ENCODE data around the gene LHFPL4. TPM values are rescaled to one million over a fixed set of nuclear protein-coding genes. Genes with fewer than 3 reads are reported as not detected.

Gene LHFPL4
- total RNA-seq, 4 donors from 2014 or later = 0.13 to 0.17 (median 0.17) TPM; not detected in 1

GRCh38 chr3:9491506-9491905 lies 62.1 kb downstream of the LHFPL4 start:
- H3K4me3 ChIP-seq = no peak overlapping the region
- WGBS = 54% methylated on average over 3 of the region's 3 CpGs
- intact Hi-C loops (cut with DNase I) = no loop called here

GRCh38 chr3:9485248-9485647 lies 68.4 kb downstream of the LHFPL4 start:
- Histone ChIP-seq H3K4me1 (no peaks in the 10 kb centered on the region), H3K9me3 (peaks cover 0 to 8% (median 3%) of the 10 kb centered on the region in 4 donors), H3K36me3 (peaks cover 3 to 42% (median 28%) of the 10 kb centered on the region in 4 donors), H3K4me3 (no peak overlapping the region), H3K27me3 (no peaks in the 10 kb centered on the region), H3K27ac (replicated peaks in 1 of 4) (no peak overlapping the region)
- TF ChIP-seq, protein P1, sequence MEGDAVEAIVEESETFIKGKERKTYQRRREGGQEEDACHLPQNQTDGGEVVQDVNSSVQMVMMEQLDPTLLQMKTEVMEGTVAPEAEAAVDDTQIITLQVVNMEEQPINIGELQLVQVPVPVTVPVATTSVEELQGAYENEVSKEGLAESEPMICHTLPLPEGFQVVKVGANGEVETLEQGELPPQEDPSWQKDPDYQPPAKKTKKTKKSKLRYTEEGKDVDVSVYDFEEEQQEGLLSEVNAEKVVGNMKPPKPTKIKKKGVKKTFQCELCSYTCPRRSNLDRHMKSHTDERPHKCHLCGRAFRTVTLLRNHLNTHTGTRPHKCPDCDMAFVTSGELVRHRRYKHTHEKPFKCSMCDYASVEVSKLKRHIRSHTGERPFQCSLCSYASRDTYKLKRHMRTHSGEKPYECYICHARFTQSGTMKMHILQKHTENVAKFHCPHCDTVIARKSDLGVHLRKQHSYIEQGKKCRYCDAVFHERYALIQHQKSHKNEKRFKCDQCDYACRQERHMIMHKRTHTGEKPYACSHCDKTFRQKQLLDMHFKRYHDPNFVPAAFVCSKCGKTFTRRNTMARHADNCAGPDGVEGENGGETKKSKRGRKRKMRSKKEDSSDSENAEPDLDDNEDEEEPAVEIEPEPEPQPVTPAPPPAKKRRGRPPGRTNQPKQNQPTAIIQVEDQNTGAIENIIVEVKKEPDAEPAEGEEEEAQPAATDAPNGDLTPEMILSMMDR (IDR thresholded peaks at IDR 0.05) = no peak
- TF ChIP-seq POLR2A (IDR thresholded peaks at IDR 0.05; ENCODE audit: low read depth) (no peak), POLR2AphosphoS5 (IDR thresholded peaks at IDR 0.05) (no peak), EP300 (IDR thresholded peaks at IDR 0.05) (no peak)
- no peak for DNase-seq (ENCODE audit: extremely low spot score)
- WGBS = 93% methylated on average over 1 of the region's 1 CpG
- intact Hi-C loops (cut with DNase I) = no loop called here

More at GRCh38 chr3:9491506-9491905, 62.1 kb downstream of the LHFPL4 start:
- H3K9me3 ChIP-seq = peaks cover 0 to 8% (median 3%) of the 10 kb centered on the region in 4 donors
- no peaks in the 10 kb centered on the region for H3K4me1 ChIP-seq
- H3K36me3 ChIP-seq = no peaks in the 10 kb centered on the region
- H3K27me3 ChIP-seq = no peaks in the 10 kb centered on the region
- no peak overlapping the region for H3K27ac ChIP-seq (replicated peaks in 1 of 4)
- DNase-seq (ENCODE audit: extremely low spot score) = no peak
- no peak for TF ChIP-seq POLR2A (IDR thresholded peaks at IDR 0.05; ENCODE audit: low read depth)
- TF ChIP-seq, protein P1 (IDR thresholded peaks at IDR 0.05) = no peak

DNA sequence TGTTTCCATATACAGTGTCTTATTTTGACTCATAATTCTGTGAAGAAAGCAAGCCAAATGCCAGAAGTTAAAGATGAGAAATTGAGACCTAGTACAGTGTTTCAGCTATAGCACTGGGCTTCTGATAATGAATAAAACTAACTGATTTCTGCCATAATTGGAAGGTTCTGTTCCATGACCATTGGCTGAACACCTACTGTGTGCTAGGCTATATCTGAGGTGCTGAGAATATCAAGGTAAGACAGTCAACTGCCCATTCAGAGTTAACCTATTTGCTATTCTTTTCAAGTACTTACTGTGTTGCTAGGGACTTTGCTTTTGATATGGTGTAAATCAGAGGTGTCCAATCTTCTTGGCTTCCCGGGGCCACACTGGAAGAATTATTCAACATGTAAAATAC lies 73.4 kb downstream of the LHFPL4 start:
- intact Hi-C loops (cut with DNase I) = no loop called here
- TF ChIP-seq POLR2AphosphoS5 (IDR thresholded peaks at IDR 0.05) (no peak), POLR2A (IDR thresholded peaks at IDR 0.05; ENCODE audit: low read depth) (no peak), EP300 (IDR thresholded peaks at IDR 0.05) (no peak)
- TF ChIP-seq, protein P1 (IDR thresholded peaks at IDR 0.05) = no peak
- 83% methylated on average over 1 of the region's 1 CpG for WGBS

GRCh38 chr3:9476935-9477334 lies 76.7 kb downstream of the LHFPL4 start:
- Histone ChIP-seq H3K4me1 (peaks cover 0 to 4% (median 0%) of the 10 kb centered on the region in 4 donors), H3K27ac (replicated peaks in 1 of 4) (no peak overlapping the region), H3K36me3 (peaks cover 55 to 100% (median 99%) of the 10 kb centered on the region in 4 donors), H3K27me3 (no peaks in the 10 kb centered on the region), H3K4me3 (no peak overlapping the region), H3K9me3 (no peaks in the 10 kb centered on the region)
- DNase-seq (ENCODE audit: extremely low spot score) = no peak
- intact Hi-C loops (cut with DNase I) = no loop called here
- TF ChIP-seq EP300 (IDR thresholded peaks at IDR 0.05) (no peak), POLR2AphosphoS5 (IDR thresholded peaks at IDR 0.05) (no peak)
- TF ChIP-seq, protein P1 (IDR thresholded peaks at IDR 0.05) = no peak
- 96% methylated on average over 5 of the region's 5 CpGs for WGBS

More for the DNA sequence above, 73.4 kb downstream of the LHFPL4 start:
- Histone ChIP-seq H3K9me3 (no peaks in the 10 kb centered on the region), H3K4me3 (no peak overlapping the region), H3K27ac (replicated peaks in 1 of 4) (no peak overlapping the region), H3K27me3 (no peaks in the 10 kb centered on the region), H3K4me1 (peaks cover 0 to 4% (median 0%) of the 10 kb centered on the region in 4 donors), H3K36me3 (peaks cover 27 to 87% (median 77%) of the 10 kb centered on the region in 4 donors)
- no peak for DNase-seq (ENCODE audit: extremely low spot score)

DNA sequence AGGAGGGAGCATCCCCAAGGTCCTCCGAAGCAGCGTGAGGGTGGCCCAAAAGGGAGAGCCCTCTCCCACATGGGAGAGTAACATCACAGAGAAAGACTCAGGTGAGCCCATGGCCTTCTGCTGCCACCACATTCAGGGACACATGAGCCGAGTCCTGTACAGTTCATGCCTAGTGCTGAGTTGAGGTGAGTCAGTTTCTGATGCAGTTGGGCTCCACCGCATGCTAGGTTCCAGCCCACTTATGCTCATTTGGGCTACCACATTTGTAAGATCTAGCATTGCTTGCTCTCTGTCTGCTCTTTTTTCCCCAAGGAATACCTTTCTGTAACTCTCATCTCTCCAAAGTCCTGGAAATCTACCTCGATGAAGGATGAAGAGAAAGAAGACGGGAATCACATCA lies 79.1 kb downstream of the LHFPL4 start:
- no peak for TF ChIP-seq EP300 (IDR thresholded peaks at IDR 0.05)
- TF ChIP-seq POLR2A (IDR thresholded peaks at IDR 0.05; ENCODE audit: low read depth) = no peak
- TF ChIP-seq POLR2AphosphoS5 (IDR thresholded peaks at IDR 0.05) = no peak
- TF ChIP-seq, protein P1 (IDR thresholded peaks at IDR 0.05) = no peak
- no peak overlapping the region for H3K27ac ChIP-seq (replicated peaks in 1 of 4)
- H3K36me3 ChIP-seq = peaks cover 57 to 100% (median 99%) of the 10 kb centered on the region in 4 donors
- H3K4me1 ChIP-seq = peaks cover 0 to 4% (median 0%) of the 10 kb centered on the region in 4 donors
- WGBS = 97% methylated on average over 6 of the region's 6 CpGs
- intact Hi-C loops (cut with DNase I) = no loop called here
- H3K4me3 ChIP-seq = no peak overlapping the region
- H3K9me3 ChIP-seq = no peaks in the 10 kb centered on the region
- no peak for DNase-seq (ENCODE audit: extremely low spot score)
- H3K27me3 ChIP-seq = no peaks in the 10 kb centered on the region

All from esophagus muscularis mucosa (tissue), 4 donors.